Measurements from ENCODE around the gene XAF1. TPM values are rescaled to one million over a fixed set of nuclear protein-coding genes. Genes with fewer than 3 reads are reported as not detected.

XAF1 gene
- 0.29 TPM for polyA plus RNA-seq (2013, experiment 1 of 2)
- polyA plus RNA-seq (2013, experiment 2 of 2) = 0.56 TPM

- H3K36me3 ChIP-seq (ENCODE audit: control insufficient read depth, insufficient read depth, low read length) = no peaks in the 10 kb centered on the region
- H3K4me1 ChIP-seq (ENCODE audit: control insufficient read depth, insufficient read depth, low read length, poor library complexity, severe bottlenecking) = peaks cover 13% of the 10 kb centered on the region
- no peaks in the 10 kb centered on the region for H3K9me3 ChIP-seq (ENCODE audit: control insufficient read depth, low read length)
- peak within 1 kb of the TSS; percentile 41 for H3K27ac ChIP-seq (ENCODE audit: low read depth, low read length, severe bottlenecking)
- no peak within 1 kb of the TSS for H3K4me3 ChIP-seq (ENCODE audit: extremely low read depth, insufficient read depth, low read length, poor library complexity, severe bottlenecking)
- WGBS, 2 experiments (ENCODE audit: insufficient coverage in 2 of 2) = 75 to 85% methylated on average over 14 of the region's 14 CpGs
Measured at GRCh38 chr17:6755731-6756184, at the start of gene XAF1. Gene XAF1, plus strand, starts transcription at chr17:6756046. Its CDS starts 33 bp downstream, at chr17:6756079.

- H3K27ac ChIP-seq (ENCODE audit: low read depth, low read length, severe bottlenecking) = no peak overlapping the region
- WGBS, 2 experiments (ENCODE audit: insufficient coverage in 2 of 2) = 87 to 94% methylated on average over 14 of the region's 14 CpGs
- no peak overlapping the region for H3K4me3 ChIP-seq (ENCODE audit: extremely low read depth, insufficient read depth, low read length, poor library complexity, severe bottlenecking)
Measured at GRCh38 chr17:6706499-6706898, 49.3 kb upstream of the XAF1 start.

GRCh38 chr17:6706996-6707395, 48.9 kb upstream of the XAF1 start:
- Histone ChIP-seq H3K4me3 (ENCODE audit: extremely low read depth, insufficient read depth, low read length, poor library complexity, severe bottlenecking) (no peak overlapping the region), H3K27ac (ENCODE audit: low read depth, low read length, severe bottlenecking) (no peak overlapping the region), H3K36me3 (ENCODE audit: control insufficient read depth, insufficient read depth, low read length) (no peaks in the 10 kb centered on the region), H3K4me1 (ENCODE audit: control insufficient read depth, insufficient read depth, low read length, poor library complexity, severe bottlenecking) (no peaks in the 10 kb centered on the region), H3K9me3 (ENCODE audit: control insufficient read depth, low read length) (no peaks in the 10 kb centered on the region)
- 83 to 87% methylated on average over 3 to 5 of the region's 8 CpGs for WGBS, 2 experiments (ENCODE audit: insufficient coverage in 2 of 2)

More at GRCh38 chr17:6706499-6706898, 49.3 kb upstream of the XAF1 start:
- Histone ChIP-seq H3K4me1 (ENCODE audit: control insufficient read depth, insufficient read depth, low read length, poor library complexity, severe bottlenecking) (no peaks in the 10 kb centered on the region), H3K9me3 (ENCODE audit: control insufficient read depth, low read length) (no peaks in the 10 kb centered on the region), H3K36me3 (ENCODE audit: control insufficient read depth, insufficient read depth, low read length) (no peaks in the 10 kb centered on the region)

- WGBS, 2 experiments (ENCODE audit: insufficient coverage in 2 of 2) = 87 to 97% methylated on average over 5 to 9 of the region's 12 CpGs
- H3K27ac ChIP-seq (ENCODE audit: low read depth, low read length, severe bottlenecking) = no peak overlapping the region
Measured at GRCh38 chr17:6708357-6708961, 47.4 kb upstream of the XAF1 start.

GRCh38 chr17:6710317-6710716, 45.5 kb upstream of the XAF1 start:
- WGBS, 2 experiments (ENCODE audit: insufficient coverage in 2 of 2) = 90 to 95% methylated on average over 8 to 11 of the region's 11 CpGs
- H3K4me3 ChIP-seq (ENCODE audit: extremely low read depth, insufficient read depth, low read length, poor library complexity, severe bottlenecking) = no peak overlapping the region
- no peak overlapping the region for H3K27ac ChIP-seq (ENCODE audit: low read depth, low read length, severe bottlenecking)
- no peaks in the 10 kb centered on the region for H3K4me1 ChIP-seq (ENCODE audit: control insufficient read depth, insufficient read depth, low read length, poor library complexity, severe bottlenecking)
- H3K36me3 ChIP-seq (ENCODE audit: control insufficient read depth, insufficient read depth, low read length) = no peaks in the 10 kb centered on the region
- no peaks in the 10 kb centered on the region for H3K9me3 ChIP-seq (ENCODE audit: control insufficient read depth, low read length)

More at GRCh38 chr17:6708357-6708961, 47.4 kb upstream of the XAF1 start:
- Histone ChIP-seq H3K4me3 (ENCODE audit: extremely low read depth, insufficient read depth, low read length, poor library complexity, severe bottlenecking) (no peak overlapping the region), H3K36me3 (ENCODE audit: control insufficient read depth, insufficient read depth, low read length) (no peaks in the 10 kb centered on the region), H3K9me3 (ENCODE audit: control insufficient read depth, low read length) (no peaks in the 10 kb centered on the region), H3K4me1 (ENCODE audit: control insufficient read depth, insufficient read depth, low read length, poor library complexity, severe bottlenecking) (no peaks in the 10 kb centered on the region)

GRCh38 chr17:6711081-6711674, 44.7 kb upstream of the XAF1 start:
- Histone ChIP-seq H3K4me1 (ENCODE audit: control insufficient read depth, insufficient read depth, low read length, poor library complexity, severe bottlenecking) (no peaks in the 10 kb centered on the region), H3K9me3 (ENCODE audit: control insufficient read depth, low read length) (no peaks in the 10 kb centered on the region), H3K4me3 (ENCODE audit: extremely low read depth, insufficient read depth, low read length, poor library complexity, severe bottlenecking) (no peak overlapping the region), H3K27ac (ENCODE audit: low read depth, low read length, severe bottlenecking) (no peak overlapping the region), H3K36me3 (ENCODE audit: control insufficient read depth, insufficient read depth, low read length) (no peaks in the 10 kb centered on the region)
- 83 to 87% methylated on average over 5 to 7 of the region's 7 CpGs for WGBS, 2 experiments (ENCODE audit: insufficient coverage in 2 of 2)

GRCh38 chr17:6711681-6712057, 44.2 kb upstream of the XAF1 start:
- 82 to 93% methylated on average over 2 of the region's 2 CpGs for WGBS, 2 experiments (ENCODE audit: insufficient coverage in 2 of 2)
- H3K36me3 ChIP-seq (ENCODE audit: control insufficient read depth, insufficient read depth, low read length) = no peaks in the 10 kb centered on the region
- no peaks in the 10 kb centered on the region for H3K9me3 ChIP-seq (ENCODE audit: control insufficient read depth, low read length)
- no peak overlapping the region for H3K4me3 ChIP-seq (ENCODE audit: extremely low read depth, insufficient read depth, low read length, poor library complexity, severe bottlenecking)
- H3K4me1 ChIP-seq (ENCODE audit: control insufficient read depth, insufficient read depth, low read length, poor library complexity, severe bottlenecking) = no peaks in the 10 kb centered on the region
- no peak overlapping the region for H3K27ac ChIP-seq (ENCODE audit: low read depth, low read length, severe bottlenecking)

- no peak overlapping the region for H3K27ac ChIP-seq (ENCODE audit: low read depth, low read length, severe bottlenecking)
- H3K9me3 ChIP-seq (ENCODE audit: control insufficient read depth, low read length) = no peaks in the 10 kb centered on the region
- H3K4me3 ChIP-seq (ENCODE audit: extremely low read depth, insufficient read depth, low read length, poor library complexity, severe bottlenecking) = no peak overlapping the region
- no peaks in the 10 kb centered on the region for H3K4me1 ChIP-seq (ENCODE audit: control insufficient read depth, insufficient read depth, low read length, poor library complexity, severe bottlenecking)
- H3K36me3 ChIP-seq (ENCODE audit: control insufficient read depth, insufficient read depth, low read length) = no peaks in the 10 kb centered on the region
- 37 to 45% methylated on average over 6 to 10 of the region's 11 CpGs for WGBS, 2 experiments (ENCODE audit: insufficient coverage in 2 of 2)
Measured at GRCh38 chr17:6712058-6712853, 43.6 kb upstream of the XAF1 start.

GRCh38 chr17:6712854-6713129, 43.1 kb upstream of the XAF1 start:
- Histone ChIP-seq H3K36me3 (ENCODE audit: control insufficient read depth, insufficient read depth, low read length) (no peaks in the 10 kb centered on the region), H3K9me3 (ENCODE audit: control insufficient read depth, low read length) (no peaks in the 10 kb centered on the region), H3K4me1 (ENCODE audit: control insufficient read depth, insufficient read depth, low read length, poor library complexity, severe bottlenecking) (no peaks in the 10 kb centered on the region), H3K4me3 (ENCODE audit: extremely low read depth, insufficient read depth, low read length, poor library complexity, severe bottlenecking) (peak overlapping the region; percentile 44), H3K27ac (ENCODE audit: low read depth, low read length, severe bottlenecking) (no peak overlapping the region)
- 29 to 30% methylated on average over 13 to 14 of the region's 14 CpGs for WGBS, 2 experiments (ENCODE audit: insufficient coverage in 2 of 2)

- no peaks in the 10 kb centered on the region for H3K36me3 ChIP-seq (ENCODE audit: control insufficient read depth, insufficient read depth, low read length)
- H3K9me3 ChIP-seq (ENCODE audit: control insufficient read depth, low read length) = no peaks in the 10 kb centered on the region
- H3K4me1 ChIP-seq (ENCODE audit: control insufficient read depth, insufficient read depth, low read length, poor library complexity, severe bottlenecking) = no peaks in the 10 kb centered on the region
- 2% methylated on average over 63 to 64 of the region's 71 CpGs for WGBS, 2 experiments (ENCODE audit: insufficient coverage in 2 of 2)
- no peak within 1 kb of the TSS for H3K27ac ChIP-seq (ENCODE audit: low read depth, low read length, severe bottlenecking)
- H3K4me3 ChIP-seq (ENCODE audit: extremely low read depth, insufficient read depth, low read length, poor library complexity, severe bottlenecking) = peak within 1 kb of the TSS; percentile 44
Measured at GRCh38 chr17:6713130-6713917, 42.5 kb upstream of the XAF1 start, which contains the start of gene SLC13A5. Gene SLC13A5, minus strand, starts transcription at chr17:6713369. Its CDS starts 36 bp downstream, at chr17:6713333.
